ENCODE data around the gene PDPK1.
"Not testable (repeated sequence)": the region's sequence is repeated elsewhere in the genome, so short reads cannot be mapped to it uniquely, and the experiment has no call there.

DNA sequence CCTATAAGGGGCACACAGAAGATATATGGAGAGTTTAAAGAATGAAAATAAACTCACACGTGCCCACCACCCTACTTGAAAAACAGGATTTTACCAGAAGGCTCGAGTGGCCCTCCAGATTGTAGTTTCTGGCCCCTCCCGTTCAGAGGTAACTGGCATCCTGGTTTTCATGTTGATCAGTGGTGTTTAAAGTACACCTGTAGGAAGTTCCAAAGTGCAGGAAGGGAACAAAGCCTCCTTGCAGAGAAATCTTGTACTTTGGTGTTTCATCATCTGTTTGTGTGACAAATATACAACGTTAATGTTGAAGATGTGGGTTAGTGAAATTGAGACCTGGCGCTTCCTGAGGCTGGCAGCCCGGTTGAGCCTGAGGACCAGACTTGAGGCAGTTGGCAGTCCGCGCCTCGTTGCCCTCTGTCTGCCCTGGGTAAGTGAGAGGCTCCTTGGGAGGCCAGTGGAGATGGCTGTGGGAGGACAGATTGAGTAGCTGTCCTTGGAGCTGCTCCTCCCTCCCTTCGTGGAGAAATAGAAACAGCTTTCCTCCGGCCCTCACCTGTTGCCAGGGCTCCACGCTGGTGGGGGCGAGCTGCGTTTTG is 12.6 kb downstream of the PDPK1 start:
- TF ChIP-seq ZFP30 (CRISPR knock-in tag; IDR thresholded peaks at IDR 0.05); OSR1 (CRISPR knock-in tag; IDR thresholded peaks at IDR 0.05); ZNF565 (CRISPR knock-in tag; conservative IDR thresholded peaks at IDR 0.05; ENCODE audit: low read depth): not testable (repeated sequence)
- TF ChIP-seq, protein P1, sequence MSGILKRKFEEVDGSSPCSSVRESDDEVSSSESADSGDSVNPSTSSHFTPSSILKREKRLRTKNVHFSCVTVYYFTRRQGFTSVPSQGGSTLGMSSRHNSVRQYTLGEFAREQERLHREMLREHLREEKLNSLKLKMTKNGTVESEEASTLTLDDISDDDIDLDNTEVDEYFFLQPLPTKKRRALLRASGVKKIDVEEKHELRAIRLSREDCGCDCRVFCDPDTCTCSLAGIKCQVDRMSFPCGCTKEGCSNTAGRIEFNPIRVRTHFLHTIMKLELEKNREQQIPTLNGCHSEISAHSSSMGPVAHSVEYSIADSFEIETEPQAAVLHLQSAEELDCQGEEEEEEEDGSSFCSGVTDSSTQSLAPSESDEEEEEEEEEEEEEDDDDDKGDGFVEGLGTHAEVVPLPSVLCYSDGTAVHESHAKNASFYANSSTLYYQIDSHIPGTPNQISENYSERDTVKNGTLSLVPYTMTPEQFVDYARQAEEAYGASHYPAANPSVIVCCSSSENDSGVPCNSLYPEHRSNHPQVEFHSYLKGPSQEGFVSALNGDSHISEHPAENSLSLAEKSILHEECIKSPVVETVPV (CRISPR knock-in tag; IDR thresholded peaks at IDR 0.05) = not testable (repeated sequence)
